NOMO-1 treated with dmso at 0.1 percent for 144 hours (cell line): Measurements from ENCODE around the gene SPAG9.
"Not testable (repeated sequence)": the region's sequence is repeated elsewhere in the genome, so short reads cannot be mapped to it uniquely, and the experiment has no call there.

ENCODE experiments used
- DNase-seq: peaks from one replicate; lab custom pipeline; 2025; ENCODE audit not compliant: unreplicated experiment; lab: John Stamatoyannopoulos, UW

SPAG9 gene

GRCh38 chr17:51133365-51133764 is 12.7 kb upstream of the SPAG9 start:
- DNase-seq: no peak

GRCh38 chr17:51132964-51133319 is 12.3 kb upstream of the SPAG9 start:
- DNase-seq: no peak

- no peak for DNase-seq
These were observed 7.4 kb upstream of the SPAG9 start for GRCh38 chr17:51128076-51128475.

GRCh38 chr17:51124640-51125503 is 4.2 kb upstream of the SPAG9 start:
- no peak for DNase-seq

GRCh38 chr17:51122473-51123115 is 1.9 kb upstream of the SPAG9 start:
- DNase-seq: not testable (repeated sequence)

- peak; percentile 91 for DNase-seq
These were observed 1.2 kb upstream of the SPAG9 start for GRCh38 chr17:51121620-51122472.

- DNase-seq: no peak
These were observed 320 bp downstream of the SPAG9 start for GRCh38 chr17:51120357-51120738.

- DNase-seq: peak; percentile 7
These were observed 982 bp downstream of the SPAG9 start for GRCh38 chr17:51119415-51120356.

- DNase-seq: no peak
These were observed 2.1 kb downstream of the SPAG9 start for GRCh38 chr17:51118330-51119195.

- DNase-seq: no peak
These were observed 5.5 kb downstream of the SPAG9 start for GRCh38 chr17:51115179-51115578.

GRCh38 chr17:51112303-51113222 is 8.1 kb downstream of the SPAG9 start:
- DNase-seq: peak; percentile 75

GRCh38 chr17:51107778-51108177 is 12.9 kb downstream of the SPAG9 start:
- DNase-seq: no peak

- no peak for DNase-seq
These were observed 17.2 kb downstream of the SPAG9 start for GRCh38 chr17:51103451-51103850.

GRCh38 chr17:51103050-51103449 is 17.6 kb downstream of the SPAG9 start:
- DNase-seq: no peak

GRCh38 chr17:51097708-51098446 is 22.8 kb downstream of the SPAG9 start:
- no peak for DNase-seq

GRCh38 chr17:51091635-51092034 is 29.0 kb downstream of the SPAG9 start:
- DNase-seq: no peak

- peak; percentile 54 for DNase-seq
These were observed 31.8 kb downstream of the SPAG9 start for GRCh38 chr17:51088868-51089267.

- DNase-seq: no peak
These were observed 32.4 kb downstream of the SPAG9 start for GRCh38 chr17:51088287-51088686.
